Astrocyte of the spinal cord (primary cell): ENCODE data around the gene ZIC1.

Experiments
- DNase-seq: peaks from one replicate; pipeline ENCODE4 v3.0.0; 2011; ENCODE audit warnings: low read depth, low spot score
- H3K4me3 ChIP-seq: 2 replicates; pipeline ENCODE4 v1.5.1; 2011; ENCODE audit warnings: low read depth, mild to moderate bottlenecking, low read length, moderate library complexity
- CTCF ChIP-seq: IDR thresholded peaks from 2 replicates; pipeline ENCODE4 v1.5.1; 2012; ENCODE audit warnings: low read depth, mild to moderate bottlenecking, low read length, inconsistent platforms
- in situ Hi-C: cut with HindIII; loops from 2 replicates; pipeline ENCODE4 v1.10.0; 2017; ENCODE audit warnings: low sequenced_read_pairs

ZIC1 gene

GRCh38 chr3:147412917-147413685, 3.9 kb downstream of the ZIC1 start:
- DNase-seq, result peak; percentile 27
- in situ Hi-C loops, result no loop called here
- H3K4me3 ChIP-seq, result peak overlapping the region; percentile 89
- TF ChIP-seq CTCF, result no peak

DNA sequence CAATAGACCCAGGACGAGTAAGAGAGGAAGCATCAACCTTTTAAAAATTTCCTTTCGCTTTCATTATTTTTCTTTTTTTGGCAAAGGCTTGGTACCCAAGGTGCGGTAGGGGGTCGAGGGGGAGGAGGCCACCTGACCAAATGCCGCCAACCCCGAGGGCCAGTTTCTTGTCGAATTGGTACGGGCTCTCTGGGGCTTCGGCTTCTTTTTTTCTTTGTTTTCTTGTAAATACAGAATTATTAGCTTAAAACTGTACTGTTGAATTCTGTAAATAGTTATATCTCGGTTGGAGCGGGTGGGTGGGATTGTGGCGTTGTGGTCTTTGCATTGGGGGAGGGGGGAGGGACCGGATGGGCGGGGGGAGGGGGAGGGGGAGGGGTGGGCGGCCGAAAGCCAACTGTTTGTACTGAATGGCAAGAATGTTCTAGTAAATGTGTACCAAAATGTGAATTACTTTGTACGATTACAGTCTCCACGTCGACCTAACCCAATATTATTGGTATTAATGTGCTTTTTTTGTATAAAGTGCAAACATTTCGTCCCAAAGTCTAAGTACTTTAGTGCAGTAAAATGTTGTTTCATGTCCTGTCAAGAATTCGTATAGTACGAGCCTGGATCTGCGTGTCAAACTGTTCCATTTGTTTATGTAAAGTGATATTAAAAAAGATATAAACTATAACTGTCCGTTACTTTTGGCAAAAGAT, 4.7 kb downstream of the ZIC1 start:
- TF ChIP-seq CTCF, result no peak
- peak; percentile 77 for DNase-seq
- peak overlapping the region; percentile 89 for H3K4me3 ChIP-seq

DNA sequence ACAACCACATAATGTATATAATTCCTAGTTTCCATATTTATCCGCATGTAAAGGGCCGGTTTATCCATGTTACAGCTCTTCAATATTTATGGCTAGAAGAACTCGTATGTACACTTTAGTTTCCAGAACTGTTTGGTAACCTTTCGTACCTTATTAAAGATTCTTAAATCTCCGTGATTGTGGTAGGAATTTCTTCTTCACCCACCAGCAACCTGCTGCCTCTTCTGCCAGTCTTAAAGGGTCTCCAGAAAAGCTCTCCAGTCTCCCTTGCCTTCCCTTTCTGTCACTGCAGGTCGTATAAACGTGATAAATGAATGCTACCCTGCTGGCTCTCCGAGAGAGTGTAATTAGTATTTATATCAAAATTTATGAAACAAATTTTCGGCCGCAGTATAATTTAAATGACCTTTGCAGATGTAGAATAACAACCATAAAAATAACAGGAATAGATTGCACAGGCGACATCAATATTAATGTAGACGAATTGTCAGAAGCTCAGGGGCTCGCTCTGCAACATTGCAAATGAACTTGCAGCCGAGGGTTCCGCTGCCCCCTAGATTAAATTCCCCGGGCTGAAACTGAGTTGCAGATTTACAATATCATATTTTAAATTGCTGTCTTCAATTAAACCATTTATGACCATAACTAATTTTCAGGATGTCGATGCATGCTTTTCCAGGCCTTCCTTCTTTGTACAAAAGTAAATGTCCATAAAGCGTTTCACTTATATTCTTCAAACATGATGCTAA, 5.4 kb downstream of the ZIC1 start:
- no peak for TF ChIP-seq CTCF
- peak; percentile 62 for DNase-seq
- in situ Hi-C loops, result no loop called here
- H3K4me3 ChIP-seq, result peak overlapping the region; percentile 89

More for the DNA sequence above, 4.7 kb downstream of the ZIC1 start:
- in situ Hi-C loops, result no loop called here

GRCh38 chr3:147415286-147415685, 6.1 kb downstream of the ZIC1 start:
- H3K4me3 ChIP-seq, result peak overlapping the region; percentile 34
- in situ Hi-C loops, result no loop called here
- TF ChIP-seq CTCF, result no peak
- DNase-seq, result no peak

DNA sequence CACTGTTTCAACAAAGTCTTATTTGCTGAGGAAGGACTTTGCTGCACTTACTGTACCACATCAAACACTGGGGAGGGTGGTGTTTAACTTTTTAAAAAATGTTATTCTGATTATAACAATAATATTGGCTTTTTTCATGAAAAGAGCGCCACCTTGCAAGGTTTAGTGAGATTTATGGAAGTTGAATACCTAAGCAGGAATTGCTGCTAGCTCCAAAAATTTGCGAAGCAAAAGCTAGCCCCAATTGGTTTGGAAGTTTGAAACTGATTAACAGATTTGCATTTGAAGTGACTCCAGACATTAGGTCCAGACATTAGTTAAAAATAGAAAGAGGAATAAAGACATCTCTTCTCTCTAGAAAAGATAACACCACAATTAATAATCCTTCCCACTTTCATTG, 6.7 kb downstream of the ZIC1 start:
- peak; percentile 65 for DNase-seq
- TF ChIP-seq CTCF, result peak; percentile 34
- no peak overlapping the region for H3K4me3 ChIP-seq
- in situ Hi-C loops, result no loop called here

GRCh38 chr3:147416931-147417330, 7.8 kb downstream of the ZIC1 start:
- H3K4me3 ChIP-seq, result no peak overlapping the region
- in situ Hi-C loops, result no loop called here
- DNase-seq, result peak; percentile 63
- no peak for TF ChIP-seq CTCF
